Stimulated activated naive CD8-positive, alpha-beta T cell treated with anti-CD3 and anti-CD28 coated beads, Interleukin-15, Interleukin-2, amounts not matched to agents 100 ng/mL and 50 ng/mL, for 24 hours (primary cell): ENCODE measurements around the gene SLC6A17.

Experiments
- H3K27ac Mint-ChIP-seq: one replicate; pipeline ENCODE4 v1.8.0; 2021; ENCODE audit warnings: mild to moderate bottlenecking, mixed read lengths
- H3K27me3 Mint-ChIP-seq: one replicate; pipeline ENCODE4 v1.8.0; 2021; ENCODE audit warnings: mixed read lengths
- H3K36me3 Mint-ChIP-seq: one replicate; pipeline ENCODE4 v1.8.0; 2021; ENCODE audit warnings: low read depth, mixed read lengths
- H3K4me1 Mint-ChIP-seq: one replicate; pipeline ENCODE4 v1.8.0; 2021; ENCODE audit warnings: low read depth, mixed read lengths
- H3K4me3 Mint-ChIP-seq: one replicate; pipeline ENCODE4 v1.8.0; 2021; ENCODE audit warnings: mild to moderate bottlenecking, mixed read lengths
- H3K9me3 Mint-ChIP-seq: one replicate; pipeline ENCODE4 v1.8.0; 2021; ENCODE audit warnings: mixed read lengths

SLC6A17 gene

GRCh38 chr1:110240476-110241210 lies 90.3 kb downstream of the SLC6A17 start:
- Mint-ChIP-seq H3K27ac (no peak overlapping the region), H3K27me3 (no peaks in the 10 kb centered on the region), H3K4me3 (no peak overlapping the region), H3K9me3 (no peaks in the 10 kb centered on the region), H3K4me1 (peaks cover 59% of the 10 kb centered on the region), H3K36me3 (peaks cover 4% of the 10 kb centered on the region)

GRCh38 chr1:110241516-110241915 lies 91.2 kb downstream of the SLC6A17 start:
- no peak overlapping the region for H3K27ac Mint-ChIP-seq
- H3K36me3 Mint-ChIP-seq, result peaks cover 4% of the 10 kb centered on the region
- H3K4me3 Mint-ChIP-seq, result no peak overlapping the region
- peaks cover 50% of the 10 kb centered on the region for H3K4me1 Mint-ChIP-seq
- H3K9me3 Mint-ChIP-seq, result no peaks in the 10 kb centered on the region
- no peaks in the 10 kb centered on the region for H3K27me3 Mint-ChIP-seq

GRCh38 chr1:110242062-110242461 lies 91.8 kb downstream of the SLC6A17 start:
- Mint-ChIP-seq H3K27ac (no peak overlapping the region), H3K4me3 (no peak overlapping the region), H3K27me3 (no peaks in the 10 kb centered on the region), H3K36me3 (peaks cover 4% of the 10 kb centered on the region), H3K4me1 (peaks cover 45% of the 10 kb centered on the region), H3K9me3 (no peaks in the 10 kb centered on the region)

- peaks cover 38% of the 10 kb centered on the region for H3K4me1 Mint-ChIP-seq
- H3K36me3 Mint-ChIP-seq, result peaks cover 4% of the 10 kb centered on the region
- no peak overlapping the region for H3K27ac Mint-ChIP-seq
- H3K4me3 Mint-ChIP-seq, result no peak overlapping the region
- no peaks in the 10 kb centered on the region for H3K9me3 Mint-ChIP-seq
- no peaks in the 10 kb centered on the region for H3K27me3 Mint-ChIP-seq
Observed at GRCh38 chr1:110242731-110243130, 92.4 kb downstream of the SLC6A17 start.

- no peak overlapping the region for H3K4me3 Mint-ChIP-seq
- H3K36me3 Mint-ChIP-seq, result peaks cover 4% of the 10 kb centered on the region
Observed at GRCh38 chr1:110243146-110243545, 92.9 kb downstream of the SLC6A17 start.

GRCh38 chr1:110243574-110243973 lies 93.3 kb downstream of the SLC6A17 start:
- Mint-ChIP-seq H3K9me3 (no peaks in the 10 kb centered on the region), H3K4me3 (no peak overlapping the region), H3K27me3 (no peaks in the 10 kb centered on the region), H3K36me3 (peaks cover 4% of the 10 kb centered on the region), H3K27ac (no peak overlapping the region), H3K4me1 (peaks cover 30% of the 10 kb centered on the region)

More at GRCh38 chr1:110243146-110243545, 92.9 kb downstream of the SLC6A17 start:
- Mint-ChIP-seq H3K4me1 (peaks cover 34% of the 10 kb centered on the region), H3K27me3 (no peaks in the 10 kb centered on the region), H3K9me3 (no peaks in the 10 kb centered on the region), H3K27ac (no peak overlapping the region)

- H3K27me3 Mint-ChIP-seq, result no peaks in the 10 kb centered on the region
- H3K27ac Mint-ChIP-seq, result no peak overlapping the region
- H3K4me1 Mint-ChIP-seq, result peaks cover 14% of the 10 kb centered on the region
- H3K36me3 Mint-ChIP-seq, result no peaks in the 10 kb centered on the region
- no peaks in the 10 kb centered on the region for H3K9me3 Mint-ChIP-seq
- H3K4me3 Mint-ChIP-seq, result no peak overlapping the region
Observed at GRCh38 chr1:110245876-110246620, 95.8 kb downstream of the SLC6A17 start.

- no peak overlapping the region for H3K4me3 Mint-ChIP-seq
- H3K4me1 Mint-ChIP-seq, result peaks cover 4% of the 10 kb centered on the region
- H3K27me3 Mint-ChIP-seq, result no peaks in the 10 kb centered on the region
- H3K27ac Mint-ChIP-seq, result no peak overlapping the region
- H3K9me3 Mint-ChIP-seq, result no peaks in the 10 kb centered on the region
- H3K36me3 Mint-ChIP-seq, result no peaks in the 10 kb centered on the region
Observed at GRCh38 chr1:110248746-110249145, 98.5 kb downstream of the SLC6A17 start.

- Mint-ChIP-seq H3K4me1 (no peaks in the 10 kb centered on the region), H3K9me3 (no peaks in the 10 kb centered on the region), H3K4me3 (no peak overlapping the region), H3K36me3 (no peaks in the 10 kb centered on the region), H3K27ac (no peak overlapping the region), H3K27me3 (no peaks in the 10 kb centered on the region)
Observed at GRCh38 chr1:110249256-110249655, 99.0 kb downstream of the SLC6A17 start.

- no peak overlapping the region for H3K27ac Mint-ChIP-seq
- H3K36me3 Mint-ChIP-seq, result no peaks in the 10 kb centered on the region
Observed at GRCh38 chr1:110250008-110250407, 99.7 kb downstream of the SLC6A17 start.

GRCh38 chr1:110250749-110251148 lies 100.5 kb downstream of the SLC6A17 start:
- H3K4me3 Mint-ChIP-seq, result no peak overlapping the region
- H3K9me3 Mint-ChIP-seq, result no peaks in the 10 kb centered on the region
- H3K4me1 Mint-ChIP-seq, result no peaks in the 10 kb centered on the region
- H3K27ac Mint-ChIP-seq, result no peak overlapping the region
- H3K36me3 Mint-ChIP-seq, result no peaks in the 10 kb centered on the region
- no peaks in the 10 kb centered on the region for H3K27me3 Mint-ChIP-seq

More at GRCh38 chr1:110250008-110250407, 99.7 kb downstream of the SLC6A17 start:
- Mint-ChIP-seq H3K4me3 (no peak overlapping the region), H3K4me1 (no peaks in the 10 kb centered on the region), H3K27me3 (no peaks in the 10 kb centered on the region), H3K9me3 (no peaks in the 10 kb centered on the region)
